Body of pancreas (tissue), 4 donors: ENCODE measurements around the gene RWDD1. TPM values are rescaled to one million over a fixed set of nuclear protein-coding genes. Genes with fewer than 3 reads are reported as not detected.

ENCODE experiments used
- ATAC-seq: fragments of 150-250 bp; one replicate; pipeline ENCODE4 v1.9.1; 2016
- DNase-seq, 4 donors: peaks; one replicate each; pipeline ENCODE4 v3.0.0-alpha.2; 2019
- H3K27ac ChIP-seq, 4 donors: fragments of 200-600 bp; sonication (generic); 1 replicate in 3 of 4; 2 replicates in 1 of 4; pipeline versions ENCODE4 v1.5.1 to v1.6.1; 2016 to 2019; ENCODE audit warnings: mild to moderate bottlenecking in 1 of 4, mixed read lengths in 1 of 4, moderate library complexity in 1 of 4
- H3K27me3 ChIP-seq, 2 donors: fragments of 200-600 bp; sonication (generic); one replicate each; pipeline ENCODE4 v1.6.0; 2016; ENCODE audit warnings: mild to moderate bottlenecking in 1 of 2
- H3K36me3 ChIP-seq, 2 donors: fragments of 200-600 bp; sonication (generic); replicated peaks in 1 of 2; 2 replicates each; pipeline ENCODE4 v1.5.1; 2016; ENCODE audit warnings: low read depth in 2 of 2; ENCODE audit not compliant: insufficient read depth in 1 of 2
- H3K4me1 ChIP-seq: fragments of 200-600 bp; sonication (generic); one replicate; pipeline ENCODE4 v1.6.0; 2016
- H3K4me3 ChIP-seq, 2 donors: fragments of 200-600 bp; sonication (generic); 1 replicate in 1 of 2; 2 replicates in 1 of 2; pipeline ENCODE4 v1.5.1; 2016 to 2019
- H3K9me3 ChIP-seq, 3 donors: fragments of 200-600 bp; sonication (generic); 1 replicate in 2 of 3; 2 replicates in 1 of 3; pipeline ENCODE4 v1.5.1; 2016
- CTCF ChIP-seq, 7 experiments: fragments of 450-650 bp in 4 of 7; fragments of 200-600 bp in 3 of 7; sonication (generic) in 3 of 7; IDR thresholded peaks; one replicate each; pipeline ENCODE4 v1.5.1; 2016 to 2019; ENCODE audit warnings: antibody characterized with exemption in 7 of 7
- POLR2A ChIP-seq, 3 donors: fragments of 450-650 bp; IDR thresholded peaks; one replicate each; pipeline ENCODE4 v1.6.1; 2016; ENCODE audit warnings: antibody characterized with exemption in 3 of 3, mild to moderate bottlenecking in 2 of 3
- WGBS, 2 donors: methylation state at CpG; one replicate each; pipeline ENCODE4 v1.1.5; 2017; 5-methylcytosine and 5-hydroxymethylcytosine counted together
- intact Hi-C: fragments of 100-400 bp; cut with DNase I; formaldehyde crosslinking; loops from one replicate; pipeline ENCODE4 v1.15.1; 2023
- total RNA-seq, 2 donors: library from RNA; depleted of rRNA; stranded (reverse); fragments of >200 nt; gene quantifications; one replicate each; pipeline ENCODE4 v1.1.0, GENCODE V29; 2016

RWDD1 gene
- total RNA-seq, 2 donors from 2014 or later = 21.4 to 28.0 TPM

GRCh38 chr6:116528780-116529179 is 42.5 kb upstream of the RWDD1 start:
- Histone ChIP-seq H3K27ac (no peak overlapping the region), H3K4me1 (no peaks in the 10 kb centered on the region), H3K9me3 (no peaks in the 10 kb centered on the region), H3K27me3 (peaks cover 0 to 3% of the 10 kb centered on the region in 2 donors), H3K4me3 (no peak overlapping the region), H3K36me3 (no peaks in the 10 kb centered on the region)
- ATAC-seq = no peak
- DNase-seq = no peak
- intact Hi-C loops = loop anchor here (10.0 kb wide), 1 partner anchor 244 kb away; no protein-coding TSS in a partner anchor
- 55 to 64% methylated on average over 3 of the region's 3 CpGs for WGBS, 2 donors
- TF ChIP-seq CTCF (IDR thresholded peaks at IDR 0.05) (no peak), POLR2A (IDR thresholded peaks at IDR 0.05) (no peak)

- H3K4me3 ChIP-seq = no peak overlapping the region
- H3K36me3 ChIP-seq = no peaks in the 10 kb centered on the region
- H3K9me3 ChIP-seq = no peaks in the 10 kb centered on the region
- ATAC-seq = no peak
- 50 to 61% methylated on average over 3 of the region's 3 CpGs for WGBS, 2 donors
- intact Hi-C loops = loop anchor here (10.0 kb wide), 1 partner anchor 245 kb away; no protein-coding TSS in a partner anchor
- DNase-seq = no peak
- H3K4me1 ChIP-seq = no peaks in the 10 kb centered on the region
- TF ChIP-seq POLR2A (IDR thresholded peaks at IDR 0.05) (no peak), CTCF (IDR thresholded peaks at IDR 0.05) (no peak)
- no peak overlapping the region for H3K27ac ChIP-seq
- H3K27me3 ChIP-seq = peaks cover 0 to 3% of the 10 kb centered on the region in 2 donors
These were observed 41.6 kb upstream of the RWDD1 start for GRCh38 chr6:116529466-116530290.

GRCh38 chr6:116530436-116530835 is 40.9 kb upstream of the RWDD1 start:
- intact Hi-C loops = no loop called here
- DNase-seq (no peak), ATAC-seq (no peak)
- H3K9me3 ChIP-seq = no peaks in the 10 kb centered on the region
- 74% methylated on average over 2 of the region's 2 CpGs for WGBS, 2 donors
- peaks cover 0 to 3% of the 10 kb centered on the region in 2 donors for H3K27me3 ChIP-seq
- H3K27ac ChIP-seq = no peak overlapping the region
- no peaks in the 10 kb centered on the region for H3K4me1 ChIP-seq
- no peak overlapping the region for H3K4me3 ChIP-seq
- H3K36me3 ChIP-seq = no peaks in the 10 kb centered on the region
- TF ChIP-seq CTCF (IDR thresholded peaks at IDR 0.05) = no peak
- no peak for TF ChIP-seq POLR2A (IDR thresholded peaks at IDR 0.05)

- Histone ChIP-seq H3K27ac (no peak overlapping the region), H3K4me1 (no peaks in the 10 kb centered on the region), H3K36me3 (no peaks in the 10 kb centered on the region), H3K27me3 (peaks cover 0 to 3% of the 10 kb centered on the region in 2 donors), H3K9me3 (no peaks in the 10 kb centered on the region), H3K4me3 (no peak overlapping the region)
- TF ChIP-seq CTCF (IDR thresholded peaks at IDR 0.05) (peak; percentile 50 to 92 (median 70)), POLR2A (IDR thresholded peaks at IDR 0.05) (no peak)
- intact Hi-C loops = no loop called here
- ATAC-seq = peak; percentile 82
- DNase-seq = peak; percentile 43 to 69 (median 58)
- 55 to 60% methylated on average over 12 of the region's 12 CpGs for WGBS, 2 donors
These were observed 39.4 kb upstream of the RWDD1 start for GRCh38 chr6:116531675-116532570.
